Measurements from ENCODE around the gene PLEKHD1. TPM values are rescaled to one million over a fixed set of nuclear protein-coding genes. Genes with fewer than 3 reads are reported as not detected.

PLEKHD1 gene
- total RNA-seq, 1 experiment from 2014 or later: 0.15 TPM

DNA sequence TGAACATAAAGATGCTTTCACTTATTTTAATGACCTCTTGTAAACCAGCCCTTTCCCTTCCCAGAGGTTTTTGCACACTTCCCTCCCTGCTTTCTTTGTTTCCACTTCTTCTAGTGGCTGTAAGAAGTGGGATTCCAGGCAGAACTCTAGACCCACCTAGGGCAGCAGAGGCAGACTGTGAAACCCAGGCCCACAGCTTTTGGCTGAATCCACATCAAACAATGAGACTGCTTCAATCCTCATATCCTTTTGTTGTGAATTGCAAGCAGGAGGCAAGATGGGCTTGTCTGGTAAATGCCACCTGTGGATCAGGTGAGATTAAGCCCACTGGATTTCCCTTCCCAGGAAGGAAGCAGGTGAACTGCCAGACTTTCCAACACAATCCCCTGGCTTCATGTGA is 77.4 kb downstream of the PLEKHD1 start:
- CTCF ChIA-PET: no interaction called here
- H3F3A ChIP-seq (ENCODE audit: low read length, unreplicated experiment): no peaks in the 10 kb centered on the region
- no peak overlapping the region for H3K9ac ChIP-seq (ENCODE audit: low read length)
- DNase-seq: no peak
- H4K20me1 ChIP-seq (ENCODE audit: low read length): no peaks in the 10 kb centered on the region
- intact Hi-C loops (cut with micrococcal nuclease): no loop called here
- H3K9me2 ChIP-seq (replicated peaks; ENCODE audit: low read length): no peaks in the 10 kb centered on the region
- no peak overlapping the region for H3K4me3 ChIP-seq (ENCODE audit: low read length)
- H3K36me3 ChIP-seq (ENCODE audit: low read depth, low read length): no peaks in the 10 kb centered on the region
- no peak overlapping the region for H2AFZ ChIP-seq (ENCODE audit: low read length)
- no peaks in the 10 kb centered on the region for H3K9me3 ChIP-seq (ENCODE audit: low read length)
- no peak overlapping the region for H3K4me2 ChIP-seq (ENCODE audit: low read length)
- peaks cover 72% of the 10 kb centered on the region for H3K27me3 ChIP-seq (ENCODE audit: low read length)
- no peak overlapping the region for H3K27ac ChIP-seq (ENCODE audit: low read length)
- no TSS peak for BruUV-seq (replicated peaks)
- H3K79me2 ChIP-seq (ENCODE audit: low read length): no peaks in the 10 kb centered on the region
- no peak for ATAC-seq
- POLR2A ChIA-PET (ENCODE audit: unreplicated experiment): no interaction called here
- no peaks in the 10 kb centered on the region for H3K4me1 ChIP-seq (ENCODE audit: insufficient read depth, low read length)
- TF ChIP-seq, protein P1, sequence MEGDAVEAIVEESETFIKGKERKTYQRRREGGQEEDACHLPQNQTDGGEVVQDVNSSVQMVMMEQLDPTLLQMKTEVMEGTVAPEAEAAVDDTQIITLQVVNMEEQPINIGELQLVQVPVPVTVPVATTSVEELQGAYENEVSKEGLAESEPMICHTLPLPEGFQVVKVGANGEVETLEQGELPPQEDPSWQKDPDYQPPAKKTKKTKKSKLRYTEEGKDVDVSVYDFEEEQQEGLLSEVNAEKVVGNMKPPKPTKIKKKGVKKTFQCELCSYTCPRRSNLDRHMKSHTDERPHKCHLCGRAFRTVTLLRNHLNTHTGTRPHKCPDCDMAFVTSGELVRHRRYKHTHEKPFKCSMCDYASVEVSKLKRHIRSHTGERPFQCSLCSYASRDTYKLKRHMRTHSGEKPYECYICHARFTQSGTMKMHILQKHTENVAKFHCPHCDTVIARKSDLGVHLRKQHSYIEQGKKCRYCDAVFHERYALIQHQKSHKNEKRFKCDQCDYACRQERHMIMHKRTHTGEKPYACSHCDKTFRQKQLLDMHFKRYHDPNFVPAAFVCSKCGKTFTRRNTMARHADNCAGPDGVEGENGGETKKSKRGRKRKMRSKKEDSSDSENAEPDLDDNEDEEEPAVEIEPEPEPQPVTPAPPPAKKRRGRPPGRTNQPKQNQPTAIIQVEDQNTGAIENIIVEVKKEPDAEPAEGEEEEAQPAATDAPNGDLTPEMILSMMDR (conservative IDR thresholded peaks at IDR 0.05; ENCODE audit: low read depth, low read length): no peak
- TF ChIP-seq EZH2phosphoT487 (IDR thresholded peaks at IDR 0.05; ENCODE audit: borderline replicate concordance, low read length) (no peak), EZH2 (IDR thresholded peaks at IDR 0.05; ENCODE audit: low read length, unreplicated experiment) (no peak)

GRCh38 chr14:69567563-69567962 is 83.0 kb downstream of the PLEKHD1 start:
- H3F3A ChIP-seq (ENCODE audit: low read length, unreplicated experiment): no peaks in the 10 kb centered on the region
- ChIA-PET POLR2A (ENCODE audit: unreplicated experiment) (no interaction called here), CTCF (no interaction called here)
- DNase-seq: no peak
- H3K4me2 ChIP-seq (ENCODE audit: low read length): no peak overlapping the region
- TF ChIP-seq EZH2 (IDR thresholded peaks at IDR 0.05; ENCODE audit: low read length, unreplicated experiment): no peak
- TF ChIP-seq EZH2phosphoT487 (IDR thresholded peaks at IDR 0.05; ENCODE audit: borderline replicate concordance, low read length): no peak
- TF ChIP-seq, protein P1 (conservative IDR thresholded peaks at IDR 0.05; ENCODE audit: low read depth, low read length): no peak
- H3K27ac ChIP-seq (ENCODE audit: low read length): no peak overlapping the region
- BruUV-seq (replicated peaks): no TSS peak
- H2AFZ ChIP-seq (ENCODE audit: low read length): no peak overlapping the region
- no peaks in the 10 kb centered on the region for H3K4me1 ChIP-seq (ENCODE audit: insufficient read depth, low read length)
- H3K79me2 ChIP-seq (ENCODE audit: low read length): no peaks in the 10 kb centered on the region
- no peaks in the 10 kb centered on the region for H3K36me3 ChIP-seq (ENCODE audit: low read depth, low read length)
- peaks cover 79% of the 10 kb centered on the region for H3K27me3 ChIP-seq (ENCODE audit: low read length)
- H3K9ac ChIP-seq (ENCODE audit: low read length): no peak overlapping the region
- intact Hi-C loops (cut with micrococcal nuclease): no loop called here
- no peaks in the 10 kb centered on the region for H4K20me1 ChIP-seq (ENCODE audit: low read length)
- H3K4me3 ChIP-seq (ENCODE audit: low read length): no peak overlapping the region
- H3K9me2 ChIP-seq (replicated peaks; ENCODE audit: low read length): no peaks in the 10 kb centered on the region
- ATAC-seq: no peak
- H3K9me3 ChIP-seq (ENCODE audit: low read length): no peaks in the 10 kb centered on the region

GRCh38 chr14:69569859-69570258 is 85.3 kb downstream of the PLEKHD1 start:
- no peaks in the 10 kb centered on the region for H3K9me3 ChIP-seq (ENCODE audit: low read length)
- no peak overlapping the region for H3K27ac ChIP-seq (ENCODE audit: low read length)
- no TSS peak for BruUV-seq (replicated peaks)
- no peak overlapping the region for H3K4me3 ChIP-seq (ENCODE audit: low read length)
- DNase-seq (no peak), ATAC-seq (no peak)
- intact Hi-C loops (cut with micrococcal nuclease): loop anchor here (5.0 kb wide), 1 partner anchor 173 kb away; the partner anchor contains the start of genes ERH and SLC39A9
- H3F3A ChIP-seq (ENCODE audit: low read length, unreplicated experiment): no peaks in the 10 kb centered on the region
- H4K20me1 ChIP-seq (ENCODE audit: low read length): no peaks in the 10 kb centered on the region
- H3K4me2 ChIP-seq (ENCODE audit: low read length): no peak overlapping the region
- H2AFZ ChIP-seq (ENCODE audit: low read length): no peak overlapping the region
- no peaks in the 10 kb centered on the region for H3K79me2 ChIP-seq (ENCODE audit: low read length)
- TF ChIP-seq EZH2phosphoT487 (IDR thresholded peaks at IDR 0.05; ENCODE audit: borderline replicate concordance, low read length): no peak
- TF ChIP-seq, protein P1 (conservative IDR thresholded peaks at IDR 0.05; ENCODE audit: low read depth, low read length): no peak
- no peak for TF ChIP-seq EZH2 (IDR thresholded peaks at IDR 0.05; ENCODE audit: low read length, unreplicated experiment)
- peaks cover 89% of the 10 kb centered on the region for H3K27me3 ChIP-seq (ENCODE audit: low read length)
- no peak overlapping the region for H3K9ac ChIP-seq (ENCODE audit: low read length)
- ChIA-PET POLR2A (ENCODE audit: unreplicated experiment) (no interaction called here), CTCF (interaction anchor here (0.6 kb wide), 1 partner anchor 100 kb away, joined by 4 read pairs; no protein-coding TSS in a partner anchor)
- peaks cover 6% of the 10 kb centered on the region; the same call in 1 of the 2 replicates for H3K4me1 ChIP-seq (ENCODE audit: insufficient read depth, low read length)
- no peaks in the 10 kb centered on the region for H3K9me2 ChIP-seq (replicated peaks; ENCODE audit: low read length)
- H3K36me3 ChIP-seq (ENCODE audit: low read depth, low read length): no peaks in the 10 kb centered on the region

Data from PC-3 (cell line).